BLaER1 treated with 17β-estradiol and CSF1 and Interleukin-3, amounts not matched to agents 10 nM and 100 nM (cell line): ENCODE results near the gene GMPPB.

Source experiments
- H3K27ac ChIP-seq, 11 experiments: shearing (Covaris generic); formaldehyde crosslinking; 2 replicates each; pipeline ENCODE4 v1.8.1; 2022
- H3K27me3 ChIP-seq, 11 experiments: shearing (Covaris generic); formaldehyde crosslinking; 2 replicates each; pipeline ENCODE4 v1.8.1; 2022
- H3K36me3 ChIP-seq, 11 experiments: shearing (Covaris generic); formaldehyde crosslinking; 2 replicates each; pipeline ENCODE4 v1.8.1; 2022
- H3K4me1 ChIP-seq, 10 experiments: shearing (Covaris generic); formaldehyde crosslinking; 2 replicates each; pipeline ENCODE4 v1.8.1; 2022
- H3K4me2 ChIP-seq, 11 experiments: shearing (Covaris generic); formaldehyde crosslinking; 2 replicates each; pipeline ENCODE4 v1.8.1; 2022
- H3K4me3 ChIP-seq, 10 experiments: shearing (Covaris generic); formaldehyde crosslinking; 2 replicates each; pipeline ENCODE4 v1.8.1; 2022
- H3K9ac ChIP-seq, 11 experiments: shearing (Covaris generic); formaldehyde crosslinking; 2 replicates each; pipeline ENCODE4 v1.8.1; 2022
- H3K9me3 ChIP-seq, 11 experiments: shearing (Covaris generic); formaldehyde crosslinking; replicated peaks in 1 of 11; 2 replicates each; pipeline ENCODE4 v1.8.1; 2022
- H4K20me1 ChIP-seq, 11 experiments: shearing (Covaris generic); formaldehyde crosslinking; 2 replicates each; pipeline ENCODE4 v1.8.1; 2022
- Cebpa-rat ChIP-seq, 11 experiments: shearing (Covaris generic); IDR thresholded peaks; 2 replicates each; pipeline ENCODE4 v1.8.1; 2022

GMPPB gene

DNA sequence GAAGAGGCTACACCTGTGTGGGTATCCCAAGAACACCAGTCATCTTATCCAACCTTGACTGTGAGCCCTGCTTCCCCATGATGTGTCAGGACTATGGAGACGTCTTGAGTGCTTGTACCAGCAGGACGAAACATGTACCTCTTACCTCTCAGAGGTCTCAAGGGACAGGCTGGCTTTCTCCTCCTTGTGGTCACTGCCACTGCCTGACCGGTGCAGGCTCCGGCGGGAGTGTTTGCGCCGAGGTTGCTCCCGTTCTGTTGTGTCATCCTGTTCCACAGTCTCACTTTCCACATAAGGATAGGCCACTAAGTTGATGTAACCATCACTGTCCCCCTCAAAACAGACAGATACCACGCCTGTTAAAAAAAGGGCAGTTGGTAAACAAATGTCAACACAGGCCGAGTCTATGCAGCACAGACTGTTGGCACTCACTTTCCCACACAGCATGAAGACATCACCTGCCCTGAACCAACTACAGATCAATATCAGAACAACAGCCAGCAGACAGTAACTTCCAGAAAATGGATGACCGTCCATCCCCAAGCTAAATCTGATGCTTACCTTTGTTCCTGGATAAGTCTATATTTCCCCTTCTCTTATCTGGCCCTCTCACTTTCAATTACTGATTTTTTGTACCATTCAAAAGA, 14.4 kb upstream of the GMPPB start:
- H3K27me3 ChIP-seq: no peaks in the 10 kb centered on the region
- H3K4me3 ChIP-seq: no peak overlapping the region
- H3K27ac ChIP-seq: no peak overlapping the region
- H3K9ac ChIP-seq: no peak overlapping the region
- no peak overlapping the region for H3K4me2 ChIP-seq
- peaks cover 10 to 89% (median 61%) of the 10 kb centered on the region in 11 experiments; a peak in 18 of 22 replicates for H4K20me1 ChIP-seq
- no peak for TF ChIP-seq Cebpa-rat (IDR thresholded peaks at IDR 0.05)
- H3K4me1 ChIP-seq: peaks cover 0 to 24% (median 0%) of the 10 kb centered on the region in 10 experiments; a peak in 4 of 20 replicates
- H3K9me3 ChIP-seq: no peaks in the 10 kb centered on the region
- peaks cover 77 to 100% (median 96%) of the 10 kb centered on the region in 11 experiments for H3K36me3 ChIP-seq

DNA sequence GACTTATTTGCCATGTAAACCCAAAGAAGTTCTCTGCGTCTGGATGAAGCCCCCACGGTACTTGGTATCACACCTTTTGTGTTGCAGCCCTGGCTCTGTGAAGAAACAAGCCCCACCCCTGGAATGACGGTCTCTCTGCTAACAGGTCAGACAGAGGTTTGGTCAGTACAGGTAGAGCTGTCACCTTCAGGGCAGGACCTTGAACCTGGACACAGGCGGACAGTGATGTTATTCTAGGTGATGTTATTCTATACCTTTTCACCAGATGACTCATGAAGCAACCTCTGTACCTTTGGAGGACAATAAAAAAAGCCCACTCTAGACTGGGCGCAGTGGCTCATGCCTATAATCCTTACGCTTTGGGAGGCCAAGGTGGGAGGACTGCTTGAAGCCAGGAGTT, 11.0 kb upstream of the GMPPB start:
- no peak for TF ChIP-seq Cebpa-rat (IDR thresholded peaks at IDR 0.05)
- Histone ChIP-seq H3K36me3 (peaks cover 90 to 100% (median 96%) of the 10 kb centered on the region in 11 experiments), H3K9me3 (no peaks in the 10 kb centered on the region), H3K27me3 (no peaks in the 10 kb centered on the region), H3K4me3 (no peak overlapping the region), H4K20me1 (peaks cover 10 to 66% (median 47%) of the 10 kb centered on the region in 11 experiments; a peak in 18 of 22 replicates), H3K4me2 (no peak overlapping the region), H3K27ac (no peak overlapping the region), H3K4me1 (peaks cover 0 to 24% (median 0%) of the 10 kb centered on the region in 10 experiments; a peak in 4 of 20 replicates), H3K9ac (no peak overlapping the region)

DNA sequence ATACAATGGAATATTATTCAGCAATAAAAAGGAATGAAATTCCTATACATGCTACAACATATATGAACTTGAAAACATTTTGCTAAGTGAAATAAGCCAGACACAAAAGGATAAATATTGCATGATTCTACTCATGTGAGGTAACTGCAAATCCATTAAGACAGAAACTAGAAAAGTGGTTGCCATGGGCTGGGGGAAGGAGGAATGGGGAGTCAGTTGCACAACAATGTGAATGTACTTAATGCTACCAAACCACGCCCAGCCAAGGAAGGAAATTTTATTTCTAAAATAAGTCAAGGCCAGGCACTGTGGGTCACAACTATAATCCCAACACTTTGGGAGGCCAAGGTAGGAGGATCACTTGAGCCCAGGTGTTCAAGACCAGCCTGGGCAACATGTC, 9.8 kb upstream of the GMPPB start:
- Histone ChIP-seq H3K4me1 (peaks cover 0 to 24% (median 0%) of the 10 kb centered on the region in 10 experiments; a peak in 4 of 20 replicates), H3K9me3 (no peaks in the 10 kb centered on the region), H3K27ac (no peak overlapping the region), H3K36me3 (peaks cover 91 to 100% (median 98%) of the 10 kb centered on the region in 11 experiments), H4K20me1 (peaks cover 7 to 58% (median 43%) of the 10 kb centered on the region in 11 experiments; a peak in 18 of 22 replicates), H3K4me2 (peak overlapping the region in 1 of 11 experiments; percentile 15; a peak in 1 of 22 replicates), H3K9ac (no peak overlapping the region), H3K4me3 (no peak overlapping the region), H3K27me3 (no peaks in the 10 kb centered on the region)
- no peak for TF ChIP-seq Cebpa-rat (IDR thresholded peaks at IDR 0.05)

DNA sequence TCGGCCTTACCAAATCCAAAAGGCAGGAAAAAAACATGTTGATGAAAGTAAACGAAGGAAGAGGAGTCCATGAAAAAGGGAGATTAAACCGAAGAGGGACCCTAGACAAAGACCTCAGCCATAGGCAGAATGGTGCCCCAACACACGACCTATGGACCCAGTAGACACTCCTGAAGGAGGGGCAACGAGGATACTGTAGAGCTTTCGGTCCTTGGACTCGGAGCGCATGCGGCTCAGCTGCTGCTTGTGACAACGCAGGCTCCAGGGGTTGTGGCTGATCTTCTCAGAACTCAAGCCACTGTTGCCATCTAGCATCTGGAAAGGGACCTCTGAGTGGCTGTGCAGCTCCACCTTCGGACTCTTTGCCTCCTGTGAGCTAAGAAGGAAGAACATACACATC, 8.8 kb upstream of the GMPPB start:
- Histone ChIP-seq H3K4me2 (no peak overlapping the region), H3K9ac (no peak overlapping the region), H3K27ac (no peak overlapping the region), H3K36me3 (peaks cover 90 to 100% (median 98%) of the 10 kb centered on the region in 11 experiments), H3K27me3 (no peaks in the 10 kb centered on the region), H3K9me3 (no peaks in the 10 kb centered on the region), H3K4me1 (peaks cover 0 to 24% (median 2%) of the 10 kb centered on the region in 10 experiments; a peak in 6 of 20 replicates), H4K20me1 (peaks cover 4 to 53% (median 36%) of the 10 kb centered on the region in 11 experiments; a peak in 18 of 22 replicates), H3K4me3 (no peak overlapping the region)
- TF ChIP-seq Cebpa-rat (IDR thresholded peaks at IDR 0.05): no peak

DNA sequence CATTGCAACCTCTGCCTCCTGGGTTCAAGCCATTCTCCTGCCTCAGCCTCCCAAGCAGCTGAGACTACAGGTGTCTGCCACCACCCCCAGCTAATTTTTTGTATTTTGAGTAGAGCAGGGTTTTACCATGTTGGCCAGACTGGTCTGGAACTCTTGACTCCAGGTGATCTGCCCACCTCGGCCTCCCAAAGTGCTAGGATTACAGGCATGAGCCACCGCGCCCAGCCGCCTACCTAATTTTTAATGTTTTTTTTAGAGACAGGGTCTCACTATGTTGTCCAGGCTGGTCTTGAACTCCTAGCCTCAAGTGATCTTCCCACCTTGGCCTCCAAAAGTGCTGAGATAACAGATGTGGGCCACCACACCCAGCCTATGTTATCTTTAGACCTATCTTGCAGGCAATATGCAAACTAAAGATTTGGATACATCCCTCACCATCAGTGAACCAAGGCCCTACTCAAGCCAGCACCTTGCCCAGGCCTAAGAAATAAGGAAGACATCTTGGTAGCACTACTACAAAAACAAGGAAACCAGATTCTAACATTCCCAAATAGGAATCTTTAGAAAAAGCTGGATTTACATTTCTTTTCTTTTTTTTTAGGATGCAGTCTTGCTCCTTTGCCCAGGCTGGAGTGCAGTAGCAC, 6.3 kb upstream of the GMPPB start:
- Histone ChIP-seq H3K27me3 (no peaks in the 10 kb centered on the region), H3K4me3 (no peak overlapping the region), H3K36me3 (peaks cover 90 to 100% (median 96%) of the 10 kb centered on the region in 11 experiments), H3K4me2 (no peak overlapping the region), H4K20me1 (peaks cover 4 to 57% (median 28%) of the 10 kb centered on the region in 11 experiments; a peak in 19 of 22 replicates), H3K27ac (no peak overlapping the region), H3K4me1 (peaks cover 0 to 22% (median 8%) of the 10 kb centered on the region in 10 experiments; a peak in 16 of 20 replicates), H3K9ac (no peak overlapping the region), H3K9me3 (no peaks in the 10 kb centered on the region)
- TF ChIP-seq Cebpa-rat (IDR thresholded peaks at IDR 0.05): no peak

DNA sequence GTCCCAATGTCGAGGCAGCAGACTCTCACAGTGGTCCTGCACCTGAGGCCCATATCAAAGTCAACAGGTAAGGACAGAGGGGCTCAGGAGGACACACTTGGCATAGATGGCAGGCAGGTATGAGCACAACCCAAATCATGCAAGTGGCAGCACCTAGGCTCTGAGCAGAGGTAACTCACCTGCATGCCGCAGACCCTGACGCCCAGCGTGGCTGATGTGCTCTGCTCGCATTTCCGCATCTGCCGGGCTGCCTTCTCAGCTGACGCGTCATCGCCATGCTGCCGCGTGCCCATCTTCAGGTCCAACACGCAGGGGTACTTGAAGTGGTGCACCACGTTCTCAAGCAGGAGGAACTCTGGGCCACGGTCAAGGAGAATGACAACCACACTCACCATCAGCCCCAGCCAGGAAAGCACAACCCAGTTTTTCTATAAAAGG, 4.2 kb upstream of the GMPPB start:
- Histone ChIP-seq H3K4me1 (peaks cover 12 to 30% (median 16%) of the 10 kb centered on the region in 10 experiments), H4K20me1 (peaks cover 3 to 47% (median 12%) of the 10 kb centered on the region in 11 experiments; a peak in 19 of 22 replicates), H3K27me3 (no peaks in the 10 kb centered on the region), H3K4me2 (no peak overlapping the region), H3K36me3 (peaks cover 69 to 80% (median 75%) of the 10 kb centered on the region in 11 experiments), H3K9ac (peak overlapping the region in 1 of 11 experiments; percentile 15; a peak in 1 of 22 replicates), H3K9me3 (no peaks in the 10 kb centered on the region), H3K4me3 (no peak overlapping the region), H3K27ac (no peak overlapping the region)
- TF ChIP-seq Cebpa-rat (IDR thresholded peaks at IDR 0.05): no peak

DNA sequence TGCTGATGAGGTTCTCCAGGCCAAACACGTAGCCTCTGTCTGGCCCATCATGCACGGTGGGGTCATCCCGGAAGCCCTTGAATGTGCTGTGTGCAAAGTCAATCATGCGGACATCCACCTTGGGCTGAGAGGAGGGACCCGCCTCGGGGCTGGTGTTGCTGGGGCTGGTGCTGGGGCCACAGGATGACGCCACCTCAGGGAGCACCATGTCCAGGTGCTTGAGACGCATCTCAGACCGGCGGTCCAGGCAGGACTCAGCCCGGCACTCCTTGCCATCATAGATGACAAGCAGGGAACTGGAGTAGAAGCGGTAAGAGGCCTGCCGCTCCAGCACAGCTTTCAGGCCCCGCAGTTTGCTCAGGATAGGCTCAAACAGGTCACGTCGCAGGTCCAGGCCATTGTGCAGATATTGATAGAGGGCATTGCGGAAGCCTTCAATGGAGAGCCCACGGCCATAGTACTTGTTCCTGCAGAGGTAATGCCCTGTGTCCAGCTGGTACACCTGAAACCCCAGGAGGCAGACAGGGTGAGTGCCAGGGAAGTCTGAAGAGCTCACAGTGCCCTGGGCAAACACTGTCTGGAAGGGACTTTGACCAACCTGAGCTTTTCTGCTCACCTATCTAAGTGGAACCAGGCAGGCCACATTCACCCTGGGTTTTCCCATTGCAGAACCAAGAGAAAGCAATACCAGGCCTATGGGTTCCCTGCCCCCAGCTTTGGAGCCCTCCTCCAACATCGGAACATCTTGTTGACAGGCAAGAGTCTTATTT, 3.6 kb upstream of the GMPPB start:
- H3K36me3 ChIP-seq: peaks cover 68 to 80% (median 74%) of the 10 kb centered on the region in 11 experiments
- H3K27me3 ChIP-seq: no peaks in the 10 kb centered on the region
- no peak overlapping the region for H3K4me2 ChIP-seq
- H3K4me1 ChIP-seq: peaks cover 18 to 36% (median 22%) of the 10 kb centered on the region in 10 experiments
- H3K4me3 ChIP-seq: no peak overlapping the region
- H3K27ac ChIP-seq: peak overlapping the region in 2 of 11 experiments; percentile 5 to 9; a peak in 1 of 22 replicates
- no peaks in the 10 kb centered on the region for H3K9me3 ChIP-seq
- TF ChIP-seq Cebpa-rat (IDR thresholded peaks at IDR 0.05): no peak
- peaks cover 0 to 47% (median 14%) of the 10 kb centered on the region in 11 experiments; a peak in 19 of 22 replicates for H4K20me1 ChIP-seq
- peak overlapping the region in 3 of 11 experiments; percentile 1 to 29 (median 15); a peak in 2 of 22 replicates for H3K9ac ChIP-seq

DNA sequence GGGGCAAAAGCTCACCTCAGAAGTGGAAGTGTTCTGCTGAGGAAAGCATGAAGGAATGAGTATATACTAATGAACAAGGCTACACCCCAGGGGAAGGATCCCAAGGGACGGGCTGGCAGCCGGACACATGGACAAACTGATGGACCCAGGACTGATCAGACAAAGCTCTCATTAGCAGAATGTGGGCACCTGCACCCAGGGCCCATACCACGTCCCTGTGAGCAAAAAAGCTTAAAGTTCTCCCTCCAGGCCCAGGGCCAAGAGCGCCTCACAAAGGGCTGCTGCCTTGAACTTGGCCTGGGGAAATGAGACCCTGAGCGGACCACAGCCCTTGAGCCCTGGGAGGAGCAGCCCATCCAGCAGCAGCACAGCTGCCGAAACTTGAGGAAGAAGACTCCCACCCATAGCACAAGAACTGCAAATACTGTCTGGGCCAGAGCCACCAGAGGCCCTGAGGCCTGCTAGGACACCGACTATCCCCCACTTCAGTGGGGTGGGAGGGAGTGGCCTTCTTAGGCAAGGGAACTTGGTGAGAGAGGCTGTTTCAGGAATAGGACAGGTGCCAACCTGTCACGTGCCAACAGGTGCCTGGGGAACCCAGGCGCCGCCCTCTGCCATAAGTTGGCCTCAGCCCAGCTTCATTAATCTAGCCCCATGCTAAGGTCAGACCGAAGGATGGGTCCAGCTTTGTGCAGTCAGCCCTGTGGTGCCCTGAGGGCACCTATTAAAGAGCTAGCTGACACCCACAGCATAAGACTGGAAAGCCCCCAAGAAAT, 2.3 kb upstream of the GMPPB start:
- Histone ChIP-seq H3K27me3 (no peaks in the 10 kb centered on the region), H4K20me1 (peaks cover 0 to 60% (median 26%) of the 10 kb centered on the region in 11 experiments; a peak in 20 of 22 replicates), H3K4me1 (peaks cover 19 to 40% (median 26%) of the 10 kb centered on the region in 10 experiments), H3K4me3 (no peak overlapping the region), H3K36me3 (peaks cover 66 to 80% (median 74%) of the 10 kb centered on the region in 11 experiments), H3K27ac (peak overlapping the region in 1 of 11 experiments; percentile 5; a peak in 2 of 22 replicates), H3K9me3 (no peaks in the 10 kb centered on the region), H3K9ac (peak overlapping the region in 5 of 11 experiments; percentile 7 to 28 (median 15); a peak in 2 of 22 replicates), H3K4me2 (no peak overlapping the region)
- no peak for TF ChIP-seq Cebpa-rat (IDR thresholded peaks at IDR 0.05)
